Jurkat, Clone E6-1 (cell line): Measurements from ENCODE around the gene TOP1.
A peak's percentile ranks its signal among the peaks of the same experiment; 100 is the strongest.

ENCODE experiments used
- DNase-seq: peaks from one replicate; pipeline ENCODE4 v3.0.0-alpha.2; 2011; ENCODE audit warnings: low read depth, low spot score
- H3K4me3 ChIP-seq: 2 replicates; pipeline ENCODE4 v1.5.1; 2011; ENCODE audit warnings: mild to moderate bottlenecking, low read length, control low read depth, moderate library complexity

The TOP1 gene

GRCh38 chr20:41051009-41051825 lies 22.6 kb downstream of the TOP1 start:
- no peak for DNase-seq
- H3K4me3 ChIP-seq: no peak overlapping the region

DNA sequence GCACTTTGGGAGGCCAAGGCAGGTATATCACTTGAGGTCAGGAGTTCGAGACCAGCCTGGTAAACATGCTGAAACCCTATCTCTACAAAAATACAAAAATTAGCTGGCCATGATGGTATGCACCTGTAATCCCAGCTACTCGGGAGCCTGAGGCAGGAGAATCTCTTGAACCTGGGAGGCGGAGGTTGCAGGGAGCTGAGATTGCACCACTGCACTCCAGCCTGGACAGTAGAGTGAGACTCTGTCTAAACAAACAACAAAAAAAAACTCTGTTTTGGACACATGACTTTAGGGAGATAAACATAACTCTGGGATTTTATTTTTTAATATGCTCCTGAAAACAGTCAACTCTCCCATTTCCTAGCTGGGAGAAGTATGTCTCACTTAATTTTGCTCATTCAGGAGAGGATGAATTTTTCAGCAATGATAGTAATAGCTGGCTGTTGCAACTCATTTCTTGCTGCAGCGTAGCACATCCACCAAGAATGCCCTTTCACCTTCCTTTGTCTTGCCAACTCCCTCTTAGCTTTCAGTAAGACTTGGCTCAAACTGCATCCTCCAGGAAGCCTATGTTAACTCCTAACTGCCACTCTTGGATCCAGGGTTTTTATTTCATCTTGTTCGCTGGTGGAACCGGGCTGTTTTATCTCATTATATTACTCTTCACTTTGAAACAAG lies 24.3 kb downstream of the TOP1 start:
- no peak for DNase-seq
- H3K4me3 ChIP-seq: no peak overlapping the region

GRCh38 chr20:41054070-41054846 lies 25.6 kb downstream of the TOP1 start:
- no peak overlapping the region for H3K4me3 ChIP-seq
- DNase-seq: no peak

DNA sequence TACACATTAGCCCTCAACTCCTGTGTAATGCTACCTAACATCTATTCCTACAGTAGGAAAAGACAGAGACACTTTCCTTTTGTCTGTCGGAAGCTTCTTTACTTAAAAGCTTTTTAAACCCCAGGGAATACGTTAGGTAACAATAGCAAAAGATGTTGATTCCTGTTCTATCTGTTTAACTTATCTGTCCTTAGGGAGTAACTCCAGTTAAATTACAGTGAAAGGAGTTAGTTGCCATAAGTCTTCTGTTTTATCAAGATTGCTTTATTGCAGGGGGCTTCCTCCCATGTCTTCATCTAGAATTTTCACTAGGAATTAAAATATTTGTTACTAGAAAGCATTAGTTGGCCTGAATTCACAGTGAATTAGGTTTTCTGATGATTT lies 26.2 kb downstream of the TOP1 start:
- no peak for DNase-seq
- no peak overlapping the region for H3K4me3 ChIP-seq

DNA sequence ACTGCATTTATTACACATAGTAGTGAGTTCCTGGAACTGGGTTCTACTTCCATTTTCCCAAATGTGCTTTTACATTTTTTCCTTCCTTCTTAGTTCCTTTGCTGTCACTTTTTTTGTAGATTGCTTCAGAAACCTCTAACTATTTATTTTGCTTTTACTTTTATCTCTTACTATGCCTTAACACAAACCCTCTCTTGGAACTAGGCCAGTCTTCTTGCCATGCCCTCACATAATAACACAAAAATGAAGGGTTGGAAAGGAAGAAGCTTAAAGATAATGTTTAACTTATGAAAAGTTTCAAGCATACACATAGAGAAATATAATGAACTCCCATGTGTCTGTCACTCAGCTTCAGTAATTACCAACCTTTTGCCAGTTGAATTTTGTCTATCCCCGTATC lies 27.1 kb downstream of the TOP1 start:
- no peak for DNase-seq
- no peak overlapping the region for H3K4me3 ChIP-seq

GRCh38 chr20:41057999-41058673 lies 29.5 kb downstream of the TOP1 start:
- no peak overlapping the region for H3K4me3 ChIP-seq
- DNase-seq: no peak

DNA sequence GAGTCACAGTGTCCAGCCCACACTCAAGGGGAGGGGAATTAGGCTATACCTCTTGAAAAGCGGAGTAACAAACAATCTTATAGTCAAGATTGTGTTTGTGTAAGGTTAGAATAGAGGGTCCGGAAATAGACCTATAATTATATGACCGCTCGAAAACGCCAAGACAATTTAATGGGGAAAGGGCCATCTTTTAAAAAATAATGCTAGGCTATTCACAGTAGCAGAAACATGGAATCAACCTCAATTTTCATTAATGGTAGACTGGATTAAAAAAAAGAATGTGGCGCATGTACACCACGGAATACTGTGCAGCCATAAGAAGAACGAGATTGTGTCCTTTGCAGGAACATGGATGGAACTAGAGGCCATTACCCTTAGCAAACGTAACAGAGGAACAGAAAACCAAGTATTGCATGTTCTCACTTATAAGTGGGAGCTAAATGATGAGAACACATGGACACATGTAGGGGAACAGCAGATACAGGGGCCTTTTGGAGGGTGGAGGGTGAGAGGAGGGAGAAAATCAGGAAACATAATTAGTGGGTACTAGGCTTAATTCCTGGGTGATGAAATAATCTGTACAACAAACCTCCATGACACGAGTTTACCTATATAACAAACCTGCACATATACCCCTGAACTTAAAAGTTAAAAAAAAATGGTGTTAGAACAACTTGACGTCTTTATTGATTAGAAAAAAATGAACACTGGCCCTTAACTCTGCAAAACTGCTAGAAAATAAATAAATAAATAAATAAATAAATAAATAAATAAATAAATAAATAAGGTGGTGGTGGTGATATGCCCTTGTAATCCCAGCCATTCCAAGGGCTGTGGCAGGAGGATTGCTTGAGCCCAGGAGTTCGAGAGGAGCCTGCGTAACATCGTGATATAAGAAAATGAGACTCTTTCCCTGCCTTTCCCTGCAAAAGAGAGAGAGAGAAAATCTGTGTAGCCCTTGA lies 30.3 kb downstream of the TOP1 start:
- H3K4me3 ChIP-seq: no peak overlapping the region
- DNase-seq: no peak

GRCh38 chr20:41061155-41061554 lies 32.5 kb downstream of the TOP1 start:
- DNase-seq: no peak
- no peak overlapping the region for H3K4me3 ChIP-seq

DNA sequence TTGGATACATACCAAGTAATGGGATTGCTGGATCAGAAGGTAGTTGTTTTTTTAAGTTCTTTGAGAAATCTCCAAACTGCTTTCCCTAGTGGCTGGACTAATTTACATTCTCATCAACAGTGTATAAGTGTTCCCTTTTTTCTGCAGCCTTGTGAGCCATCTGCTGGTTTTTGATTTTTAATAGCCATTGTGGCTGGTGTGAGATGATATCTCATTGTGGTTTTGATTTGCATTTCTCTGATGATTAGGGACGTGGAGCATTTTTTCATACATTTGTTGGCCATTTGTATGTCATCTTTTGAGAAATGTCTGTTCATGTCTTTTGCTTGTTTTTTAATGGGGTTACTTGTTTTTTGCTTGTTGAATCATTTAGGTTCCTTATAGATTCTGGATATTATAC lies 34.8 kb downstream of the TOP1 start:
- H3K4me3 ChIP-seq: no peak overlapping the region
- DNase-seq: no peak

GRCh38 chr20:41064377-41064776 lies 35.8 kb downstream of the TOP1 start:
- no peak for DNase-seq

DNA sequence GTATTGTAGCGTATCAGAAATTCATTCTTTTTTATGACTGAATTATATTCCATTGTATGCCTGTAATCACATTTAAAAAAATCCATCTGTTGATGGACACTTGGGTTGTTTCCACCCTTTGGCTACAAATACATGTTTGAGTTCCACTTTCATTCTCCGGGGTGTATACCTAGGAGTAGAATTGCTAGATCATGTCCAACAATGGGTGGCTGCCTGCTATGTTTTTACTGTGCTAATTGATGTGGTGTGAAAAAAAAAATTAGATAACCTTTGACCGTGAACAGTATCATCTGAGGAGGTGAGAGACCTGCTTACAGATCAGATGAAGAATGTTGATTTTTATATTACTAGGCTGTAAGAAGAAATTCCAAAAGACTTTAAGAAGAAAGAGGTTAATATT lies 37.1 kb downstream of the TOP1 start:
- DNase-seq: no peak
- H3K4me3 ChIP-seq: no peak overlapping the region

More at GRCh38 chr20:41064377-41064776, 35.8 kb downstream of the TOP1 start:
- no peak overlapping the region for H3K4me3 ChIP-seq

DNA sequence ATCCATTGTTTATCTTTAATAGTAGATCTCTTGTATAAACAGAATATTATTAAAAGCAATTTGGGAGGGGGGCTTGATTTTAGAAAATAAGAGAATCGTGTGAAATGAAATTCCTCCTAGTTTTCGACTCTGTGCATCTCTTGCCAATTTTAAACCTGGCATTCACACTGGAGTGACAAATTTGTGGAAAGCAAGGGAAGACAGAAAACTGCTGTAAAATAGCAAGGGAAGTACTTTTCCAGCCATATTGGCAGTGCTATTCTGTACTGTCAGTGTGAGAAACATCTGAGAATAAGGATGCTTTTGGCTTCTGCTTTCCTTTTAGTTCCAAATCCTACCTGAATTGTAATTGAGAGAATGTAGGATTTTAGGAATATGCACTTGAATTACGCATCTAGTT lies 40.2 kb downstream of the TOP1 start:
- no peak for DNase-seq
- H3K4me3 ChIP-seq: no peak overlapping the region

DNA sequence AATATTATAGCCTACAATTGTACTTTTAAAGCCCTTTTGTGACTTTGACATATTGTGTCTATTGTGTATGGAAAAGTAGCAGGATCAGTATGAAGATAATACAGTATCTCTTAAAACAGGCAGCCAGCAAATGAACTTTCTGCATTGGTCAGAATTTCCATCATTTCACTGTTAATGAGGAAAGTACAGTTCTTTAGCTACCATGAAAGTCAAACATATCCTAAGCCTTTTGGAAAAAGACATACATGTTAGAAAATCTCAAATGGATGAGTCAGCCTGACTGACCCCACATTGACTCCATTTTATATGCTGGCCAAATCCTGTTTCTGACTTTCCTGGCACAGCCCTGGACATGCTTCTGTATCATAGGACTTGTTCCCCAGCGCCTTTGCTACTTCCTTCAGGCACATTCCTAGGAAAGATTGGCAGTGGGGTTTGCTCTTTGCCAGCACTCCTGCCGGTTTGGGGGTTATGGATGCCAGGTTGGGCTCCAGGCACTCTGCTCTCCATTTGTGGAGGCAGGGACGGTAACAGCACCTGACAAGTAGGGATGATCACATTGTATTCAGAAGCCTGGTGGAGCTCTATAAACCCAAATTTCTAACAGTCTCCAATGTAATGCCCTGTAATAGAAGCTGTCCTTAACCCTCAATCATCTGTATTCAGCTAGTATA lies 43.7 kb downstream of the TOP1 start:
- no peak for DNase-seq
- no peak overlapping the region for H3K4me3 ChIP-seq

GRCh38 chr20:41072915-41073314 lies 44.3 kb downstream of the TOP1 start:
- no peak overlapping the region for H3K4me3 ChIP-seq
- DNase-seq: peak; percentile 54

DNA sequence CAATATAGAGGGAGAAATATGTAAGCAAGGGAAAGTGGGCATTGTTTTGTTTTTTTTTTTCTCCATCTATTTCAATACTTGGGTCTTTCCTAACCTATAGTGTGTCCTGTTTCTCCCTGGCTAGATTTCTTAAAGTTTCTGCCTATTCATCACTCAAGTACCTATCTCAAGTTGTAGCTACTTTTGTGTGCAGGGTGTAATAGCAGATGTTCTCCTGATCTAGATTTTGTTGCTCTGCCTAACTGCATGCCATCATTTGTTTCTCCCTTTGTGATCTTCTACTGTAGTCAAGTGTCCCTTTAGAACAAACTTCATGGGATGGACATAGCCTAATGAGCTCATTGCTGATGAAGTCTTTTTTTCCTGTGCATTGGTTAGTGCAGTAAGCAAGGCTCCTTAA lies 45.8 kb downstream of the TOP1 start:
- no peak for DNase-seq
- no peak overlapping the region for H3K4me3 ChIP-seq

GRCh38 chr20:41076776-41077175 lies 48.2 kb downstream of the TOP1 start:
- no peak for DNase-seq

GRCh38 chr20:41078329-41078728 lies 49.7 kb downstream of the TOP1 start:
- peak; percentile 18 for DNase-seq
- no peak overlapping the region for H3K4me3 ChIP-seq

More at GRCh38 chr20:41076776-41077175, 48.2 kb downstream of the TOP1 start:
- H3K4me3 ChIP-seq: no peak overlapping the region

DNA sequence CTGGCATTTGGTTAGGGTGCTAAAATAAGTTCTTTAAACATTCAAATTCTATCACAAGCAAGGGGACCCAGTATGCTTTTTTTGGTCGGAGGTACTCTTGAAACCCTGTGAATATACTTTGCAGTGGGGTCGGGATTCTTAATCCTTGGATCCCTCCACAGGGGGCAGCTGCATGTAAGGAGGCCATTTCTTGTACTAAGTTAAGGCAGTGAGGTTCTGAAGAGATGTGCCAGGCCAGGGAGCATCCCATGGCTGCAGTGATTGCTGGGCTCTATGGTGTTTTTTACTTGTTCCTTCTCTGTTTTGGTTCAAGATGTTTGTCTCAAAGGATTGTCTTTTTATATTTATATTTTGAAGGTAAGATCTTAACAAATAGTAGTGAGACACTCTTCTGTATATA lies 50.4 kb downstream of the TOP1 start:
- DNase-seq: no peak
- no peak overlapping the region for H3K4me3 ChIP-seq
